GM12892 (cell line): ENCODE data around the gene TYROBP.

Source experiments
- POLR2A ChIP-seq: IDR thresholded peaks from 2 replicates; pipeline ENCODE4 v1.6.1; 2011; ENCODE audit warnings: low read depth, low read length, control low read depth
- POLR2AphosphoS5 ChIP-seq: IDR thresholded peaks from 2 replicates; pipeline ENCODE4 v1.6.1; 2011; ENCODE audit warnings: low read depth, low read length, control low read depth
- TAF1 ChIP-seq: IDR thresholded peaks from 2 replicates; pipeline ENCODE4 v1.6.1; 2011; ENCODE audit warnings: low read depth, mild to moderate bottlenecking, control low read depth, low read length, borderline replicate concordance

DNA sequence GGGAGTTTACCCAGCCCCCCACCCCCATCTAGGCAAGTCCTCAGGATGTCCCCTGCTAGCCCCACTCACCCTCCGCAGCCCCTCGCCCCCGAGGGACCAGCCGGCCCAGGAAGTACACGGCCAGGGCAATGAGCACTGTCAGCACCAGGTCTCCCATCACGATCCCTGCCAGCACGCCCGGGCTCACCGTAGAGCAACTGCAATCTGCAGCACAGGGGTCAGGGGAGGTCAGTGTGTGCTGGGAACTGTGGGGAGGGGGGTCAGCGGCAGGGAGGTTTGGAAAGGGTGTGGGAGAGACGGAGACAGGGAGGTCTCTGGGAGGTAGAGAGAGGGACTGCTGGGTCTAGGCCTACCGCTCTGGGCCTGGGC lies 734 bp downstream of the TYROBP start:
- no peak for TF ChIP-seq POLR2A
- no peak for TF ChIP-seq TAF1
- TF ChIP-seq POLR2AphosphoS5, result no peak
